K562 (cell line): Measurements from ENCODE around the gene ADAM15. TPM values are rescaled to one million over a fixed set of nuclear protein-coding genes. Genes with fewer than 3 reads are reported as not detected.

ENCODE experiments used
- ATAC-seq: fragments of 200-7000 bp; cut with Tn5 transposase; 3 replicates; pipeline ENCODE4 v1.9.1; 2020; ENCODE audit warnings: moderate library complexity
- BruUV-seq: library from RNA; stranded (reverse); fragments of 400-500 nt; replicated peaks from 2 replicates; lab custom pipeline; 2021; lab: Mats Ljungman, UMichigan
- CTCF ChIA-PET: fragments of 300-600 bp; formaldehyde crosslinking; extraction: SDS; loops from one replicate; lab custom pipeline; 2021; ENCODE audit warnings: low intra/inter-chr PET ratio; lab: Yijun Ruan, JAX
- POLR2A ChIA-PET: fragments of 300-600, 350-650 bp; sonication (Branson Sonifier 250); formaldehyde crosslinking; extraction: SDS; loops from one replicate; lab custom pipeline; 2021; ENCODE audit warnings: antibody characterized with exemption, inconsistent platforms; lab: Yijun Ruan, JAX
- DNase-seq, 4 experiments: peaks; one replicate each; pipeline versions ENCODE4 v3.0.0 to v3.0.0-alpha.2; 2011 to 2018; ENCODE audit warnings: low spot score in 3 of 4, mixed read lengths in 3 of 4; ENCODE audit errors: extremely low read depth in 1 of 4
- FAIRE-seq: peaks from 2 replicates; lab custom pipeline; 2011; peaks lifted over from hg19 to GRCh38; lab: Jason Lieb, UNC
- H2AFZ ChIP-seq: 2 replicates; pipeline ENCODE4 v1.6.0; 2011; ENCODE audit warnings: low read depth, low read length, control low read depth, inconsistent platforms
- H3K27ac ChIP-seq: fragments of 200-600 bp; 3 replicates; pipeline ENCODE4 v1.8.0; 2011; ENCODE audit warnings: low read depth, mild to moderate bottlenecking, control low read depth, inconsistent platforms, low read length, moderate library complexity, mixed read lengths; ENCODE audit errors: extremely low read depth
- H3K27me3 ChIP-seq, 2 experiments: fragments of 300-600 bp in 1 of 2; 2 replicates in 1 of 2; 3 replicates in 1 of 2; pipeline versions ENCODE4 v1.6.0 to v1.8.0; 2011; ENCODE audit warnings: inconsistent platforms in 2 of 2, low read length in 2 of 2, mild to moderate bottlenecking in 1 of 2, mixed read lengths in 1 of 2, moderate library complexity in 1 of 2; ENCODE audit not compliant: control insufficient read depth in 2 of 2, insufficient read depth in 2 of 2
- H3K36me3 ChIP-seq: fragments of 300-600 bp; 3 replicates; pipeline ENCODE4 v1.8.0; 2011; ENCODE audit warnings: mild to moderate bottlenecking, low read length, inconsistent platforms; ENCODE audit not compliant: control insufficient read depth, insufficient read depth
- H3K4me1 ChIP-seq, 2 experiments: fragments of 200-600 bp in 1 of 2; replicated peaks in 1 of 2; 2 replicates in 1 of 2; 3 replicates in 1 of 2; pipeline versions ENCODE4 v1.5.1 to v1.8.0; 2011; ENCODE audit warnings: inconsistent platforms in 2 of 2, low read length in 2 of 2, mild to moderate bottlenecking in 1 of 2, mixed read lengths in 1 of 2, moderate library complexity in 1 of 2; ENCODE audit not compliant: control insufficient read depth in 2 of 2, insufficient read depth in 2 of 2
- H3K4me2 ChIP-seq: 2 replicates; pipeline ENCODE4 v1.6.1; 2011; ENCODE audit warnings: low read length, control low read depth, inconsistent platforms, mixed read lengths; ENCODE audit not compliant: insufficient read depth
- H3K4me3 ChIP-seq: fragments of 200-600 bp; sonication (generic), shearing (Covaris generic); 2 replicates; pipeline ENCODE4 v1.5.1; 2016; ENCODE audit warnings: control low read depth, inconsistent platforms
- H3K79me2 ChIP-seq: fragments of 200-600 bp; 3 replicates; pipeline ENCODE4 v1.8.0; 2011; ENCODE audit warnings: low read length, inconsistent platforms; ENCODE audit not compliant: control insufficient read depth, insufficient read depth
- H3K9ac ChIP-seq, 2 experiments: 2 replicates each; pipeline versions ENCODE4 v1.6.0 to v1.6.1; 2011; ENCODE audit warnings: low read depth in 2 of 2, low read length in 2 of 2, control low read depth in 1 of 2, inconsistent platforms in 1 of 2, mild to moderate bottlenecking in 1 of 2, mixed read lengths in 1 of 2; ENCODE audit not compliant: insufficient read depth in 1 of 2
- H3K9me1 ChIP-seq: one replicate; pipeline ENCODE4 v1.6.0; 2011; ENCODE audit warnings: inconsistent platforms, mild to moderate bottlenecking, low read length, moderate library complexity; ENCODE audit not compliant: control insufficient read depth, insufficient read depth
- H3K9me3 ChIP-seq: replicated peaks from 2 replicates; pipeline ENCODE4 v1.5.1; 2011; ENCODE audit warnings: low read depth, low read length, inconsistent platforms; ENCODE audit not compliant: control insufficient read depth, insufficient read depth
- H4K20me1 ChIP-seq: replicated peaks from 2 replicates; pipeline ENCODE4 v1.6.1; 2011; ENCODE audit warnings: low read length, inconsistent platforms, mixed read lengths; ENCODE audit not compliant: control insufficient read depth, insufficient read depth
- ARID1B ChIP-seq: fragments of 450-650 bp; IDR thresholded peaks from 2 replicates; pipeline ENCODE4 v1.6.1; 2016; ENCODE audit warnings: antibody characterized with exemption, mild to moderate bottlenecking, inconsistent platforms
- HLTF ChIP-seq: fragments of 450-650 bp; IDR thresholded peaks from 2 replicates; pipeline ENCODE4 v1.6.1; 2016
- LARP7 ChIP-seq: fragments of 450-650 bp; IDR thresholded peaks from 2 replicates; pipeline ENCODE4 v1.6.1; 2016
- POLR2AphosphoS2 ChIP-seq: IDR thresholded peaks from 2 replicates; pipeline ENCODE4 v1.6.1; 2012; ENCODE audit warnings: low read length, improper control_type of control experiment
- ZBTB26 ChIP-seq: fragments of 450-650 bp; formaldehyde crosslinking; IDR thresholded peaks from 2 replicates; pipeline ENCODE4 v1.4.0; 2022; ENCODE audit warnings: missing genetic modification characterization
- ZNF766 ChIP-seq: fragments of 200-800 bp; sonication (Bioruptor generic); conservative IDR thresholded peaks from 2 replicates; pipeline ENCODE4 v1.6.1; 2016; ENCODE audit warnings: missing genetic modification characterization, missing compliant biosample characterization
- ZNF830 ChIP-seq: fragments of 250-450 bp; sonication (Bioruptor Pico); IDR thresholded peaks from 2 replicates; pipeline ENCODE4 v1.5.0; 2021; ENCODE audit warnings: mild to moderate bottlenecking
- WGBS: fragments of 100-300 bp; shearing (Covaris generic); methylation state at CpG from one replicate; pipeline ENCODE4 v1.1.6; 2016; ENCODE audit warnings: low coverage, mixed read lengths; ENCODE audit not compliant: insufficient coverage; ENCODE audit errors: missing lambda C conversion rate; 5-methylcytosine and 5-hydroxymethylcytosine counted together
- in situ Hi-C: fragments of 300-500 bp; cut with MboI; formaldehyde crosslinking; loops from 4 replicates; pipeline ENCODE4 v1.15.0; 2018; ENCODE audit warnings: inconsistent platforms, mixed read lengths
- intact Hi-C: fragments of 100-400 bp; cut with micrococcal nuclease; formaldehyde crosslinking; loops from 2 replicates; pipeline ENCODE4 v1.14.2; 2022
- polyA plus RNA-seq, 8 experiments: library from polyadenylated mRNA; depleted of rRNA in 4 of 8; stranded (reverse) in 5 of 8; unstranded in 3 of 8; fragments of >200 nt; fragmentation: Nextera tagmentation in 2 of 8; fragmentation: Illumina TruSeq in 1 of 8; extraction: Ambion mirVana in 2 of 8; extraction: Trizol in 1 of 8; gene quantifications; 2 replicates each; pipeline versions ENCODE4 v1.2.1 to v1.2.3, GENCODE V29; 2011 to 2014; ENCODE audit warnings: inconsistent platforms in 1 of 8, missing spikeins in 1 of 8
- total RNA-seq, 7 experiments: library from RNA; depleted of rRNA in 6 of 7; stranded (reverse); fragments of >200 nt in 6 of 7; fragmentation: Illumina TruSeq in 2 of 7; extraction: Trizol in 2 of 7; gene quantifications; 2 replicates each; pipeline versions ENCODE4 v1.2.1 to v1.2.3, GENCODE V29; 2011 to 2021; ENCODE audit warnings: low replicate concordance in 1 of 7
- TF ChIP-seq, protein P1 (sequence below): fragments of 200-800 bp; sonication (Bioruptor generic); IDR thresholded peaks from 2 replicates; pipeline ENCODE4 v1.6.1; 2016; ENCODE audit warnings: missing genetic modification characterization, missing compliant biosample characterization
- TF ChIP-seq, protein P2 (sequence below): sonication (generic); formaldehyde crosslinking; IDR thresholded peaks from 2 replicates; pipeline ENCODE4 v1.8.1; 2023; ENCODE audit warnings: missing genetic modification reagents, mild to moderate bottlenecking, borderline replicate concordance

Gene ADAM15
- total and polyA plus RNA-seq, 9 of the 15 experiments (the other 6 are each of a cell fraction or from before 2014, with no cell fraction given): 0.69 to 72.3 (median 32.8) TPM

GRCh38 chr1:155077758-155078445 lies 26.8 kb downstream of the ADAM15 start:
- Histone ChIP-seq H3K79me2 (peaks cover 3% of the 10 kb centered on the region; the same call in 2 of the 3 replicates), H3K27me3 (peaks cover 3 to 8% of the 10 kb centered on the region in 2 experiments; a peak in 2 of 5 replicates), H3K9ac (peak overlapping the region; percentile 52 to 88; a peak in 3 of 4 replicates), H4K20me1 (peaks cover 11% of the 10 kb centered on the region), H3K4me3 (peak overlapping the region; percentile 51; the same call in 1 of the 2 replicates), H2AFZ (peak overlapping the region; percentile 87), H3K4me2 (peak overlapping the region; percentile 66), H3K4me1 (peaks cover 37 to 60% of the 10 kb centered on the region in 2 experiments), H3K9me1 (peaks cover 6% of the 10 kb centered on the region), H3K9me3 (no peaks in the 10 kb centered on the region), H3K36me3 (no peaks in the 10 kb centered on the region), H3K27ac (peak overlapping the region; percentile 34)
- ChIA-PET POLR2A (interaction anchor here (0.5 to 1.7 kb wide), 3 partner anchors 25 to 95 kb away, joined by 3 to 5 read pairs (median 3); partner anchors contain the start of gene KRTCAP2), CTCF (interaction anchor here (0.6 to 9.0 kb wide), 2 partner anchors 15 to 1124 kb away, joined by 3 to 153 read pairs; partner anchors contain the start of gene EFNA4)
- no TSS peak for BruUV-seq
- DNase-seq (peak in 1 of 4 experiments; percentile 47), ATAC-seq (no peak), FAIRE-seq (no peak)
- intact Hi-C loops (loop anchor here (5.0 kb wide), 1 partner anchor 76 kb away; the partner anchor contains the start of gene ZBTB7B), in situ Hi-C loops (no loop called here)
- 26% methylated on average over 4 of the region's 4 CpGs for WGBS
- TF ChIP-seq HLTF (0 out of 2 replicates have a peak, but pooled peaks have one; percentile 50), POLR2AphosphoS2 (no peak), ZNF766 (CRISPR knock-in tag) (no peak), ZBTB26 (CRISPR knock-in tag) (0 out of 2 replicates have a peak, but pooled peaks have one; percentile 68), ARID1B (peak; percentile 45; the same call in 1 of the 2 replicates), ZNF830 (no peak), LARP7 (0 out of 2 replicates have a peak, but pooled peaks have one; percentile 54)
- TF ChIP-seq, protein P1, sequence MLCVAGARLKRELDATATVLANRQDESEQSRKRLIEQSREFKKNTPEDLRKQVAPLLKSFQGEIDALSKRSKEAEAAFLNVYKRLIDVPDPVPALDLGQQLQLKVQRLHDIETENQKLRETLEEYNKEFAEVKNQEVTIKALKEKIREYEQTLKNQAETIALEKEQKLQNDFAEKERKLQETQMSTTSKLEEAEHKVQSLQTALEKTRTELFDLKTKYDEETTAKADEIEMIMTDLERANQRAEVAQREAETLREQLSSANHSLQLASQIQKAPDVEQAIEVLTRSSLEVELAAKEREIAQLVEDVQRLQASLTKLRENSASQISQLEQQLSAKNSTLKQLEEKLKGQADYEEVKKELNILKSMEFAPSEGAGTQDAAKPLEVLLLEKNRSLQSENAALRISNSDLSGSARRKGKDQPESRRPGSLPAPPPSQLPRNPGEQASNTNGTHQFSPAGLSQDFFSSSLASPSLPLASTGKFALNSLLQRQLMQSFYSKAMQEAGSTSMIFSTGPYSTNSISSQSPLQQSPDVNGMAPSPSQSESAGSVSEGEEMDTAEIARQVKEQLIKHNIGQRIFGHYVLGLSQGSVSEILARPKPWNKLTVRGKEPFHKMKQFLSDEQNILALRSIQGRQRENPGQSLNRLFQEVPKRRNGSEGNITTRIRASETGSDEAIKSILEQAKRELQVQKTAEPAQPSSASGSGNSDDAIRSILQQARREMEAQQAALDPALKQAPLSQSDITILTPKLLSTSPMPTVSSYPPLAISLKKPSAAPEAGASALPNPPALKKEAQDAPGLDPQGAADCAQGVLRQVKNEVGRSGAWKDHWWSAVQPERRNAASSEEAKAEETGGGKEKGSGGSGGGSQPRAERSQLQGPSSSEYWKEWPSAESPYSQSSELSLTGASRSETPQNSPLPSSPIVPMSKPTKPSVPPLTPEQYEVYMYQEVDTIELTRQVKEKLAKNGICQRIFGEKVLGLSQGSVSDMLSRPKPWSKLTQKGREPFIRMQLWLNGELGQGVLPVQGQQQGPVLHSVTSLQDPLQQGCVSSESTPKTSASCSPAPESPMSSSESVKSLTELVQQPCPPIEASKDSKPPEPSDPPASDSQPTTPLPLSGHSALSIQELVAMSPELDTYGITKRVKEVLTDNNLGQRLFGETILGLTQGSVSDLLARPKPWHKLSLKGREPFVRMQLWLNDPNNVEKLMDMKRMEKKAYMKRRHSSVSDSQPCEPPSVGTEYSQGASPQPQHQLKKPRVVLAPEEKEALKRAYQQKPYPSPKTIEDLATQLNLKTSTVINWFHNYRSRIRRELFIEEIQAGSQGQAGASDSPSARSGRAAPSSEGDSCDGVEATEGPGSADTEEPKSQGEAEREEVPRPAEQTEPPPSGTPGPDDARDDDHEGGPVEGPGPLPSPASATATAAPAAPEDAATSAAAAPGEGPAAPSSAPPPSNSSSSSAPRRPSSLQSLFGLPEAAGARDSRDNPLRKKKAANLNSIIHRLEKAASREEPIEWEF (CRISPR knock-in tag): no peak
- TF ChIP-seq, protein P2, sequence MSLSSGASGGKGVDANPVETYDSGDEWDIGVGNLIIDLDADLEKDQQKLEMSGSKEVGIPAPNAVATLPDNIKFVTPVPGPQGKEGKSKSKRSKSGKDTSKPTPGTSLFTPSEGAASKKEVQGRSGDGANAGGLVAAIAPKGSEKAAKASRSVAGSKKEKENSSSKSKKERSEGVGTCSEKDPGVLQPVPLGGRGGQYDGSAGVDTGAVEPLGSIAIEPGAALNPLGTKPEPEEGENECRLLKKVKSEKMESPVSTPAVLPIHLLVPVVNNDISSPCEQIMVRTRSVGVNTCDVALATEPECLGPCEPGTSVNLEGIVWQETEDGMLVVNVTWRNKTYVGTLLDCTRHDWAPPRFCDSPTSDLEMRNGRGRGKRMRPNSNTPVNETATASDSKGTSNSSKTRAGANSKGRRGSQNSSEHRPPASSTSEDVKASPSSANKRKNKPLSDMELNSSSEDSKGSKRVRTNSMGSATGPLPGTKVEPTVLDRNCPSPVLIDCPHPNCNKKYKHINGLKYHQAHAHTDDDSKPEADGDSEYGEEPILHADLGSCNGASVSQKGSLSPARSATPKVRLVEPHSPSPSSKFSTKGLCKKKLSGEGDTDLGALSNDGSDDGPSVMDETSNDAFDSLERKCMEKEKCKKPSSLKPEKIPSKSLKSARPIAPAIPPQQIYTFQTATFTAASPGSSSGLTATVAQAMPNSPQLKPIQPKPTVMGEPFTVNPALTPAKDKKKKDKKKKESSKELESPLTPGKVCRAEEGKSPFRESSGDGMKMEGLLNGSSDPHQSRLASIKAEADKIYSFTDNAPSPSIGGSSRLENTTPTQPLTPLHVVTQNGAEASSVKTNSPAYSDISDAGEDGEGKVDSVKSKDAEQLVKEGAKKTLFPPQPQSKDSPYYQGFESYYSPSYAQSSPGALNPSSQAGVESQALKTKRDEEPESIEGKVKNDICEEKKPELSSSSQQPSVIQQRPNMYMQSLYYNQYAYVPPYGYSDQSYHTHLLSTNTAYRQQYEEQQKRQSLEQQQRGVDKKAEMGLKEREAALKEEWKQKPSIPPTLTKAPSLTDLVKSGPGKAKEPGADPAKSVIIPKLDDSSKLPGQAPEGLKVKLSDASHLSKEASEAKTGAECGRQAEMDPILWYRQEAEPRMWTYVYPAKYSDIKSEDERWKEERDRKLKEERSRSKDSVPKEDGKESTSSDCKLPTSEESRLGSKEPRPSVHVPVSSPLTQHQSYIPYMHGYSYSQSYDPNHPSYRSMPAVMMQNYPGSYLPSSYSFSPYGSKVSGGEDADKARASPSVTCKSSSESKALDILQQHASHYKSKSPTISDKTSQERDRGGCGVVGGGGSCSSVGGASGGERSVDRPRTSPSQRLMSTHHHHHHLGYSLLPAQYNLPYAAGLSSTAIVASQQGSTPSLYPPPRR (CRISPR knock-in tag): no peak
